GM18508 (cell line): ENCODE results near the gene UNC5CL.

Source experiments
- ATAC-seq: cut with Tn5 transposase; IDR thresholded peaks from one replicate; pipeline ENCODE4 v1.9.1; 2021; ENCODE audit warnings: moderate number of reproducible peaks; ENCODE audit not compliant: insufficient read depth, unreplicated experiment

Gene UNC5CL

DNA sequence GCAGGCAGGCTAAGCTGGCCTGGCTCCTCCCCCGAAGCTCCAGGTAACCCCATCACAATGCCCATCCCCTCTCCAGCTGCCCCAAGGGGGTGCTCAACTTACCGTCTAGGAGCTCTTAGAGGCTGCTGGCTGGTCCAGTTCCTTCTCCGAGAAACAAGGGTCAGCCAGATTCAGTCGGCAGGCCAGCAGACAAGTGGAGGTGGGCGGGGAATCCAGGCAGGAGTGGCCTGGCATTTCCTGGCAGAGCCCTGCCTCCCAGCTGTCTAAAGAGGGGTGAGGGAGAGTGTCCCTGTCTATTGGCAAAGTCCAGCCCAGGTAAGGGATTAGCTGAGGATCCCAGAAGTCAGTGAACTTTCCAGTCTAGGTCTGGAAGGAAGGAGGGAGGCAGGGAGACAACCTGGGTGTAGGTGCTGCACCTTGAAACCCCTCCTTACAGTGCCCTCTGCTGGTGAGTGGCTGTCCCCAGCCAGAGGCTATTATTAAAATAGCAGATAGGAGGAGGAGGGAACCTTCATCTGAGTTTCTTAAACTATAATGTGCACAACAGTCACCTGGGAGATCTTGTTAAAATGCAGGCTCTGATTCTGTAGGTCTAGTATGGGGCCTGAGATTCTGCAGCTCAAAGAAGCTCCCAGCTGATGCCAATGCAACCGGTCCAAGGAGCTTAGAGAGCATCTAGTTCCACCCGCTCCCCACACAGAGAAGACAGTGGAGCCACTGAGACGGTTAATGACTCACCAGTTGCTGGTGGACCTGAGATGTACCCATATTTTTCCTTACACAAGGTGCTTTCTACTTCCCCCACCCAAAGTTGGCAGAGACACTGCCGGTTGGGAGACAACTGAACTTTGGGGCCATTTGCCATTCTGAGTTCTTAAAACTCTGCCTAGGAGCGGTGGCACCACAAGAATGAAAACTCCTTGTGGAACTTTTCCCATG, at the start of gene UNC5CL:
Gene UNC5CL (minus strand): TSS at position 162 of the 939 bp plus-strand sequence. CDS start 4,147 bp downstream, outside the sequence.
- no peak for ATAC-seq

DNA sequence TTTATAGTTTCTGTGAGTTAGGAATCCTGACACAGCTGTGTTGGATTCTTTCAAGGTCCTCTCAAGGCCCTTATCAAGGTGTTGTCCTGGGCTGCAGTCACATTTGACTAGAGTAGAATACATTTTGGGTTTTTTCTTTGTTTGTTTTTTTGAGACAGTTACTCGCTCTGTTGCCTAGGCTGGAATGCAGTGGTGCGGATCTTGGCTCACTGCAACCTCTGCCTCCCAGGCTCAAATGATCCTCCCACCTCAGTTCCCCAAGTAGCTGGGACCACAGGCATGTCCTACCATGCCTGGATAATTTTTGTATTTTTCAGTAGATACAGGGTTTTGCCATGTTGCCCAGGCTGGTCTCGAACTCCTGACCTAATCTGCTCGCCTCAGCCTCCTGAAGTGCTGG, 49.4 kb upstream of the UNC5CL start:
- ATAC-seq = no peak

DNA sequence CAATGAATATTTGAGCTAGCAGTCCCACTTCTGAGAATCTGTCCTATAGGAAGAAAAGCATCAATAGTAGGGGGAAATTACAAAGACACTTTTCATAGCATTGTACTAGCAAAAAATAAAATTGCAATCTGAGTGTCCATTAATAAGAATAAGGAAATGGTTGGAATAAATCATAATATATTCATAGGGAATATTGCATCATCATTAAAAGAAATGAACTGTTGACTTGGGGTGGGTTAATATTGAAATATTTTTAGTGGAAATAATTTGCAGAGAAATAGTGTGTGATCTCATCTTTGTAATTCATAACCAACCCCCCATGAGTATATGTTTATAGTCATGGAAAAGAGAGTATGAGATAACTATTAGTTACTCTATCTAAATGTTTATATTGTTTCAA, 46.2 kb upstream of the UNC5CL start:
- ATAC-seq = no peak

DNA sequence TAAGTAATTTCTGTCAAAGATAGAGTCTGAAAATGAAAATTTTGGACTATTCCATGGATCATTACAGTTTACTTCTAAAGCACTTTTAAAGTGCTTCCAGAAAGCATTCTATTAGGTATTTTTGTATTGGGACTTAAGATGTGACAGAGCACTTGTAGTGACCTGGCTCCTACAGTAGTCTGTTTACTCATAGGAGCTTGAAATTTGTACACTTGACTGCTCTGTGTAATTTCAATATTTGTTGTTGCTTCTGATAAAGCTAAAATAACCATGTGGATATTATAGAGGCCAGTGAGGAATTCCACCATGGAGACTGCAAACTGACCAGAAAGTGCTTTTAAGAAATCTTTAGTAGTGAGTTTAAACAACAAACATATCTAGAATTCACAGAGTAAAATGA, 44.1 kb upstream of the UNC5CL start:
- ATAC-seq = no peak

DNA sequence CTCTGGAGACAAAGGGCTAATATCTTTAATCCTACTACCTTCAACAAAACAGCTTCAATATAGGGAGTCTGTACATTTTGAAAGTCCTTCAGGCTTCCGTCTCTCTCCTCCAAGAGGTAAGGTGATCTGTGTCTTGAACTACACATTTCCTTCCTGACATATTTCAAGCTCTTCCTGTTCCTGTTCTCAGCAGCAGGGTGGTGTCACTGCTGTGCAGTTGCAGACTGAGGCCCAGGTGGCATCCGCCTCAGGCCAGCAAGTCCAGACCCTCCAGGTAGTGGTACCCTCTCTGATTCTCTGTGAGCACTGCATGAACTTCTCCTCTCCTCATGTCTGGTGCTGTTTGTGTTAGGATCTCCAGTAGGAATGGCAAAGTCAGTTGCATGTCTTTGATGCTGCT, 41.6 kb upstream of the UNC5CL start:
- ATAC-seq = no peak

DNA sequence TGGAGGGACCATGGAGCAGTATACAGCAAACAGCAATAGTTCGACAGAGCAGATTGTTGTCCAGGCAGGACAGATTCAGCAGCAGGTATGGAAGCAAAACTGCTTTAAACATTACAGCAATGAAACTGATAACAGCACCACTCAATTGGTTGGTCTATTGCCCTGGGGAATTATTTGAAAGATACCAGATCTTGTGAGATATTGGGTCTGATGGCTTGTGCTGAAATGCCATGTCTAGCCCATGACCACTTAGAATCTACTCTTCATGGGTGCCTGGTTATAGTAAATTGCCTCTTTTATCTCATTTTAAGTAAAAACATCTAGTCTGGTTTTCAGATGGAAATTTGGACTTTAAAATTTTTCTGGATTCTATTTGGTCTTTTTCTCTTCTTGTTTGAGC, 40.1 kb upstream of the UNC5CL start:
- no peak for ATAC-seq

DNA sequence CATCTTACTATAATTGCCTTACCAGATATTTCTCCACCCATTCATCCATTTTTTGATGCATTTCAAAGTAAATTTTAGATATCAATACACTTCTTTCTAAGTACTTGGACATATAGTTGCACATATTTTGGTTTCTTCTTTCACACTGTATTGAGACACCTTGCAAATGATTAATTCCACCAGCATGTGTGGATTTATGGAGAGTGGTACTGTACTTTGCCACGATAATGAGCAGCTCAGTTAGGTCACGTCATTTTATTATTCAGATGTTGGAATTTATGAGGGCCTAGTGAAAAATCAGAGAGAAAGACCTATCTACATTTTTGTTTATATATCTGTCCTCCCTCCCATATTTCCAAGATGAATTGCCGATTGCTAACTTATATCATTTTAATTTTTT, 39.1 kb upstream of the UNC5CL start:
- ATAC-seq = no peak

- ATAC-seq = no peak
Observed at GRCh38 chr6:41077536-41077935, 38.5 kb upstream of the UNC5CL start.

DNA sequence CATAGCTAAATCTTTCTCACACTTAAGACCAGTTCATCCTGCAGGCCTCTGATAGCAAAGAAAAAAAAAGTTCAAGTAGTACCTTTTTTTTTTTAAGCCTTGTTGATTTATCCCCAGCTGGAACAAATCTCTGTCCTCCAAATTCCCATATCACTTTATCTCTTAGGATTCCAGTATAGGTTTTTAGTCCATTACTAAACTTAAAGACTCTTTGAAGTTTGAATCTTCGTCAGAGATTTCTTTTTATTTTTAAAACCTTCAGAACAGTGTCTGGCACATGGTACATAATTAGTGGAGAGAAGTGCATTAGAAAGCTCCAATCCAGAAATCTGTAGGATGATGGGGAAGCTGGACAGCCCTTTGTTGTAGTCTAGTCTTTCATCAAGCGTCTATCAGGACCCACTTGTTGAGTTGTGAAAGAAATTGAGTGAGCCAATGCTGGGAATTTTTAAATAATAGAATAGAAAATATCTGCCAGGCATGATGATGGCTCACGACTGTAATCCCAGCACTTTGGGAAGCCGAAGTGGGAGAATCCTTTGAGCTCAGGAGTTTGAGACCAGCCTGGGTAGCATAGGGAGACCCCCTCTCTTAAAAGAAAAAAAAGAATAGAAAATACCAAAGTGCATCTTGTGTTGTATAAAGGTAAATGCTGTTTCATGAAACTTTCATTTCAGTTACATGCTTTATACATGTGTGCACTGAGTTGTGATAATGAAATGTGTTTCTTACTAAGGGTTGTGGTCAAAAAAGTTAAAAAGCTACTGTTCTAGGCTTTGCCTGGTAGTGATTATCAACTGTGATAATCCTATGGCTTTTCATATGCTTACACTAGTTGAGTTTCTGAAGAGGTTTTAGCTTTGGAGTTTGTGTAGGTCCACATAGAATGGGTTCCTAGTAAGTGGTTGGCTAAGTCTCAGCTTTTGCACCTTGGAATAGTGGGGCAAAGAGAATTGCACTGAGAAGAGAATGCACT, 36.9 kb upstream of the UNC5CL start:
- ATAC-seq = no peak

DNA sequence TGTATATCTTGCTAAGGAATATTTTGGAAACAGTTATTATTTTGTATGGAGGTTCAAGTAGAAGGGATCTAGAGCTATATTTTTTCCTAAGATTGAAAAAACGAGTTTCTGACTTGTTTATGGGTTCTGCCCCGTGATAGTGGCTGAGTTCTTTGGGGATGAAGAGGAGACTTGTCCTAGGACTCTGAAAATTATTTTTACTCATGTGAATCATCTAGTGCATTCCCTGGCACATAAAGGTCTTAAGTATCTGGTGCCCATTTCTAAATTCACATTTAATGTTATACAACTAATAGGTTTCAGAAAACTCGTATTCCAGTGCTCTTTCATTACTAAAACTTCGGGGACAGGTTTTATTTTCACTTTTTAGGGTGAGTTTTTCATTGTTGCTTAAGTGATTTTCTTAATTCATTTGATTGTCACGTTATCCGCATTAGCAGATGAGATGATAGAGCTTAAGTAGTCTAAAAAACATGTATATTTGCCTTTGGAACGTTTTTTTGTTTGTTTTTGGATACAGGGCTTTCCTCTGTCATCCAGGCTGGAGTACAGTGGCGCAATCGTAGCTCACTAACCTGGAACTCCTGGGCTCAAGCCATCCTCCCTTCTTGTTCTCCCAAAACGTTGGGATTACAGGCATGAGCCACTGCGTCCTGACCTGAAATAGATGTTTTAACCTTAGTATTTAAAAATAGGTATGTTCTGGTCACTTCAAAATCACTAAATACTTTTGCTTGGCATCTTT, 35.8 kb upstream of the UNC5CL start:
- ATAC-seq = no peak

DNA sequence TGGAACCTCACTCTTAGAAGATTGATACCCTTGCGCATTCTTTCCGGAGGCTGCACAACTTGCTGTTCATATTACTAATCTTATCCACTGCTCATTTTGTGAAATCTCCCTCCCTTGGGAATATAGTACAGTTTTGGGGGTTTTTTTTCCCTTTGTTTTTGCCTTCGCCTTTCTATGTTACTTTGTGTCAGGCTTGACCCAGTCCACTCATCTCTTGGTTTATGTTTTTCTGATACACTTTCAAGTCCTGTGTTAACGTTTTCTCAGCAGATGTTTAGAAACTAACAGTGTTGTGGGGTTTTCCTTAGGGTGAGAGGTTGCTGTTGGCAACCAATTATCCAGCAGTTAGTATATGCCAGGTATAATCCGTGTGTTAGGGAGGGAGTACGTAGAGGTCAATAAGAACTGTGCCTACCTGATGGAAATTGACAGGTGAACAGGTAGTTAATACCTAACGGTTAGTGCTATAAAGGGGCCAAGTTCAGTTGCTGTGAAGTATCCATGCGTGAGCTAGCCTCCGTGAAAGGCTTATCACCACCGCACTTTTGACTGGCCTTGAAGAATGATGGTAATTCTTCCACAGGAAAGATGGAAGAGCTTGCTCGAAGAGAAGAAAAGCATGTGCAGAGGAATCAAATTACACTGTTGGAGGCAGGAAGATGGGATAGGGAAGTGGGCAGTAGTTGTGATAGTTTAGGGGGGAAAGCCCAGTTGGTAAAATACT, 35.1 kb upstream of the UNC5CL start:
- no peak for ATAC-seq

DNA sequence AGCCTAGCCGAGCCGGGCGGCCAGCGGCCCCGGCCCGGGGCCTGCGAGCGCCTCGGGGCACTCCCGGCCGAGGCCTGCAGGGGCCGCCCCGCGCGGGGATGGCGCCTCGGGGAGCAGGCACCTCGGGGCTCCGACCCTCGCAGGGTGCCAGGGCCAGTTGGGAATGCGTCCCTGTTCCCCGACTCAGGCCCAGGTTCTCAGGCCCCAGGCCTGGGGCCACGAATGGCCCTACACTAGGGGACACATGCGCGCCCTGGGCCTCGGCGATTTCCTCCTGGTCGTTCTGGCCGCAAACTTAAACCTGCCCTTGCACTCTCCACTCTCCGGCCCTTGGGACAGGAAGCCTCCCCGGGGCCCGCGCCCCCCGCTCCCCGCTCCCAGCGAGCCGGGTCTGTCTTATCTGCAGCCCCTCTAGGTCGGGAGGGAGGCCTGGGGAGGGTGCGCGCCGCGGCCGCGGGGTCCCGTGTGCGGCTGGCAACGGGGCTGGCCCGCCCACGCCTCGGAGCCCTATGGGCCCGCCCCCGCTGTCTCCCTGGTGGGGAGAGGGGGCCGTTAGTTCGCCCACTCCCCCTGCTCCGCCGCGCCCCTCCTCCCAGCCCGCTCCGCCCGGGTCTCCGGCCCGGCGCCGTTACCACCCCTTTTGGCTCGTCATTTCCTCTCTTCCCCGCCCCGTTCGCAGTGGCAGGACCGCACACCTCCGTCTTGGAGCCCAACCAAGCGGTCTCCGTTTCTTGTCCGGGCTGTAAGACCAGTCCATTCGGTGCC, 34.4 kb upstream of the UNC5CL start:
- peak; percentile 1 for ATAC-seq

- peak; percentile 36 for ATAC-seq
Observed at GRCh38 chr6:41072836-41073202, 33.8 kb upstream of the UNC5CL start, which contains the start of gene NFYA. TSS of gene NFYA (plus strand) at chr6:41072974. CDS start at chr6:41079090, 6,116 bp downstream.

- ATAC-seq = peak; percentile 47
Observed at GRCh38 chr6:41071923-41072835, 33.2 kb upstream of the UNC5CL start, which contains the start of gene OARD1. TSS of gene OARD1 (minus strand) at chr6:41072356. CDS start at chr6:41071634, 722 bp downstream.

- peak; percentile 12 for ATAC-seq
Observed at GRCh38 chr6:41071501-41071922, 32.5 kb upstream of the UNC5CL start.

GRCh38 chr6:41066867-41067304, 27.9 kb upstream of the UNC5CL start:
- no peak for ATAC-seq

- no peak for ATAC-seq
Observed at GRCh38 chr6:41065550-41066026, 26.6 kb upstream of the UNC5CL start.
